HUES48 (cell line): Measurements from ENCODE around the gene SIGLEC15.
"Not testable (repeated sequence)": the region's sequence is repeated elsewhere in the genome, so short reads cannot be mapped to it uniquely, and the experiment has no call there.

Source experiments
- H3K27ac ChIP-seq: one replicate; pipeline ENCODE4 v1.7.0; 2013; ENCODE audit warnings: low read depth, low read length, inconsistent platforms
- H3K27me3 ChIP-seq: 2 replicates; pipeline ENCODE4 v1.6.1; 2013; ENCODE audit warnings: mild to moderate bottlenecking, low read length; ENCODE audit not compliant: control insufficient read depth, insufficient read depth
- H3K36me3 ChIP-seq: 2 replicates; pipeline ENCODE4 v1.6.1; 2013; ENCODE audit warnings: low read length; ENCODE audit not compliant: control insufficient read depth, insufficient read depth
- H3K4me1 ChIP-seq: 2 replicates; pipeline ENCODE4 v1.6.1; 2013; ENCODE audit warnings: mild to moderate bottlenecking, low read length; ENCODE audit not compliant: control insufficient read depth, insufficient read depth
- H3K4me3 ChIP-seq: 2 replicates; pipeline ENCODE4 v1.5.1; 2013; ENCODE audit warnings: mild to moderate bottlenecking, low read depth, low read length
- H3K9ac ChIP-seq: 2 replicates; pipeline ENCODE4 v1.6.1; 2013; ENCODE audit warnings: mild to moderate bottlenecking, low read depth, low read length, moderate library complexity
- H3K9me3 ChIP-seq: 2 replicates; pipeline ENCODE4 v1.6.1; 2013; ENCODE audit warnings: low read length; ENCODE audit not compliant: control insufficient read depth, insufficient read depth

Gene SIGLEC15

DNA sequence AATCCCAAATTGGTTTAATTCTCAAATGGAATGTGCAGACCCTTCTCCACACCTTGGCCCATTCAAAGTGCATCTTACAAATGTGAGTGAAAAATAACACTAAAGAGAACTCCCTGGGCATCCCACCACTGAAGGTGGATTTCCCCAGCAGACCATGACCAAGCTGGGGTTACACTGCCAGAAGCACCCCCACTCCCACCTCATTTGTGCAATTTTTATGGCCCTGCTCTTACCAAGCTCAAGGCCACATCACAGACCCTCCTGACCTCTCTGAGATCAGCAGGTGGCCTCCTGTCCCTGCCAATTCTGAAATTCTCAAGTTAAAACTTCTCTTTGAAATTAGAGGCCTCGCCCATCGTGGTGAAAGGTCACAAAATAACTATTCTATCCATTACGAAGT, 21.6 kb downstream of the SIGLEC15 start:
- no peaks in the 10 kb centered on the region for H3K27me3 ChIP-seq
- no peak overlapping the region for H3K27ac ChIP-seq
- H3K36me3 ChIP-seq, result peaks cover 11% of the 10 kb centered on the region; the same call in 1 of the 2 replicates
- H3K4me3 ChIP-seq, result no peak overlapping the region
- H3K9me3 ChIP-seq, result no peaks in the 10 kb centered on the region
- no peak overlapping the region for H3K9ac ChIP-seq
- H3K4me1 ChIP-seq, result no peaks in the 10 kb centered on the region

DNA sequence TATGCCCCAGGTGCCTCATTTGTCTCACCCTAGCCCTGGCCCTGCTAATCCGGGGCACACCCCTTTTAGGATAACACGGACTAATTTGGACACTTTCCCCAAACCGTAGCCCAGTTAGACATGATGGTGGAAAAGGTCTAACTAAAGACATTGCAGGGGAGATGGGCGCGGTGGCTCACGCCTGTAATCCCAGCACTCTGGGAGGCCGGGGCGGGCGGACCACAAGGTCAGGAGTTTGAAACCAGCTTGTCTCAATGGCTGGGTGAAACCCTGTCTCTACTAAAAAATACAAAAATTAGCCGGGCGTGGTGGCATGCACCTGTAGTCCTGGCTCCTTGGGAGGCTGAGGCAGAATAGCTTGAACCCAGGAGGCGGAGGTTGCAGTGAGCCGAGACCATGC, 23.2 kb downstream of the SIGLEC15 start:
- not testable (repeated sequence) for H3K9ac ChIP-seq, H3K4me1 ChIP-seq, H3K27ac ChIP-seq, H3K9me3 ChIP-seq, H3K4me3 ChIP-seq, H3K27me3 ChIP-seq
- H3K36me3 ChIP-seq, result peaks cover 25% of the 10 kb centered on the region

DNA sequence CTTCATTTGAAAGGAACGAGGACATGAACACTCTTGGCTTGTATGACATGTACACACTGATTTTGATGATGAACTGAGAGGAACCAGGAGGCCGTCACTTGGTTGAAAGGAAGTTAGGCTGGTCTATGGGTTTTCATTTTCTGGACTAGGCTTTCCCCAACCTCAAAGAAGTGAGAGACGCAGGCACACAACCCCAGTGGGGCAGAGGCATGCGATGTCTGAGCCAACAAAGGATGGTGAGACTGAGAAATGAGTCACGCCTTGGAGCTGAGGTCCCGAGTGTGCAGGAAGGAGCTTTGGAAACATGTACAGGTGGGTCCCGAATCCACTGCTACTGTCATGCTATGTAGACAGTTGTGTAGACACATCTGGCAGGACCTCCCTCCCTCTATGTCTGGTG, 24.1 kb downstream of the SIGLEC15 start:
- no peaks in the 10 kb centered on the region for H3K4me1 ChIP-seq
- no peaks in the 10 kb centered on the region for H3K9me3 ChIP-seq
- no peak overlapping the region for H3K27ac ChIP-seq
- H3K27me3 ChIP-seq, result no peaks in the 10 kb centered on the region
- peaks cover 25% of the 10 kb centered on the region for H3K36me3 ChIP-seq
- H3K9ac ChIP-seq, result no peak overlapping the region
- H3K4me3 ChIP-seq, result no peak overlapping the region

DNA sequence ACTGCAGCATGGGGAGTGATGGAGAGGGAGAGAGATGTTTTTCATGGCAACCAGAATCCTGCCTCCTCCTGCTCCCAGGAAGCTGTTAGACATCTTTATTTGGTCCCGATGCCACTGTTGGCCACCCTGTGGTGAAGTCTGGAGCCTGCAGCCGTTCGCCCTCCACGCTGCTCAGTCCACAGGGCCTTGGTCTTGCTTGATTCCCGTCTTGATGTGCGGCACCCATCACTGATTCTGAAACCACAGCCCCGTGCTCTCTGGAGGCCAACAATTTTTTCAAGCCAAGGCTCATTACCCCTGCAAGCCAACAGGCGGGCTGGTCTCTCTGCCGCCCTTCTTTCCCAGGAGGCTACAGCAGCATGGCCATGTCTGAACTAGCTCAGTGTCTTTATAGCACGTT, 24.5 kb downstream of the SIGLEC15 start:
- Histone ChIP-seq H3K9ac (no peak overlapping the region), H3K9me3 (no peaks in the 10 kb centered on the region), H3K4me3 (no peak overlapping the region), H3K36me3 (peaks cover 29% of the 10 kb centered on the region), H3K27me3 (no peaks in the 10 kb centered on the region), H3K4me1 (no peaks in the 10 kb centered on the region), H3K27ac (no peak overlapping the region)

DNA sequence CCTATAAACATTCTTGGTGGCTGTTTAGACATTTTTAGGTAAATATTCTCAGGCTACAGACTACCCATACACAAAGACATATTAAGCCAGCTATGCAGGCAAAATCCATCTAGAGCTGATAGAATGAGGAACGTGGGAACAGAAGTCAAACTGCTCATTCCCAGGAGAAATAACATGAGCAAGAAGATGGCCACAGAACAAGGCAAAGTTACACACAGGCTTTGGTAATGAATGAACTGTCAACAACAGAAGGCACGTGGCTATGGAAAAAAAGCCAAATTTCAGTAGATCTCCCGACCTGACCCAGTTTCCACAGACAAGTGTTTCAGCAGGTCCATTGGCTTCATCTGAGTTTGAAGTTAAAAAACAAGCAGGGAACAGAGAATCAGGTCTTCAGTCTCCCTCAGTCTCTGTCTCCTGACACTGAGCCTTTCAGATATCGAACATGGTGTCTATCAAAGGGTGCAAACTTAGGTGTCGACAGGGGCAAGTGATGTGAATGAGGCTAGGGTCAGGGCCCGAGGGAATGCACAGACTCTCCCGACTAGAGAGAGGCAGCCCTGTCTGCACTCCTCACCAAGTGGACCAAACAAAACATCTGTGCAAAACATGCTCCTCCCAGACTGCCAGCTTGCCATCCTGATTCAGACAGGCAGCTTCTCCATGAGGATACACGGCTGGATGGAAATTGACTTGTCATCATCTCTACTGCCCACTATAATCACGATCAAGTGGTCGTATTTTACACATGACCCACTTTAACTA, 25.9 kb downstream of the SIGLEC15 start:
- Histone ChIP-seq H3K4me1 (no peaks in the 10 kb centered on the region), H3K9me3 (no peaks in the 10 kb centered on the region), H3K36me3 (peaks cover 42% of the 10 kb centered on the region)

DNA sequence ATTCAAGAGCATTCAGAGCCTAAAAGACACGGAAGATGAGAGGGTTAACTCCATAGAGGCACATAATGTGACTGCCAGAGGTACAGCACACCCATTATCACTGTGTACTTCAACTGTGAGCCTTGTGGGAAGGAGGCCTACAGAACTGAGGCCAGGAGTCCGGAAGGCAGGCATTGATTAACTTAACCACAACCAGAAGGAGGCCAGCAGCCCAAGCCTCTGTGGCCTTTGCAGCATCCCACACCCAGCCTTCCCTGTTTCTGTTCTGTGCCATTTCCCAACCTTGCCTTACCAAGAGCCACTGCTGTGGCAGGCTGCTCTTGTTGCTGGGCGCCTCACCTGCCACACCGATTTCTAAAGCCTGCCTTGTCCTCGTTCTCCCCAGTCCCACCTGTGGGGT, 27.2 kb downstream of the SIGLEC15 start:
- Histone ChIP-seq H3K9me3 (no peaks in the 10 kb centered on the region), H3K27ac (no peak overlapping the region), H3K4me3 (no peak overlapping the region), H3K27me3 (no peaks in the 10 kb centered on the region), H3K9ac (no peak overlapping the region), H3K4me1 (no peaks in the 10 kb centered on the region), H3K36me3 (peaks cover 50% of the 10 kb centered on the region)

More for the DNA sequence above, 25.9 kb downstream of the SIGLEC15 start:
- H3K9ac ChIP-seq, result no peak overlapping the region
- no peaks in the 10 kb centered on the region for H3K27me3 ChIP-seq
- H3K4me3 ChIP-seq, result no peak overlapping the region
- no peak overlapping the region for H3K27ac ChIP-seq

DNA sequence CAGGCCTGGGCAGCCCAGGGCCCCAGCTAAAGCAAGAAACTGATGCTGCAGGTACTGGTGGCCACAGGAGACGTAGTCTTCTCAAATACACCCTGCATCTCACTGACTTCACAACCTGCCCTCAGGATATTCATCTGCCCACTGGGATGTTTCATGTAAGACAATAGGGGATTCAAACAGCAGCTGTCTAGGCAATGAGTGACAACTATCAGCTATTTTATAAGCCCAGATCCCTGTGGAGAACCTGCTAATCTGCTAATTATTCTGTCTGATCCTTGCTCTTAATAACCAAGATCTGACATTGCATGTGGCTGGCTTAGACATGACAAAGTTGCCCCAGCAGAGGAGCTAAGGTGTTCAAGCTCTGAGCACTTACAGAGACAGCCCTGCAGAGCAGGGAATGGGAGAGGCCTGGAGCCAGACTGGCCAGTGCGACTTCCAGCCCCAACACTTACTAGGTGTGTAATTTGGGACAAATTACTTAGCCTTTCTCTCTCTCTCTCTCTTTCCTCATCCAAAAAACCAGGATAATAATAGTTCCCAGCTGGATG, 28.6 kb downstream of the SIGLEC15 start:
- Histone ChIP-seq H3K4me3 (no peak overlapping the region), H3K27ac (no peak overlapping the region), H3K9ac (no peak overlapping the region), H3K4me1 (no peaks in the 10 kb centered on the region), H3K27me3 (no peaks in the 10 kb centered on the region), H3K9me3 (no peaks in the 10 kb centered on the region), H3K36me3 (peaks cover 65% of the 10 kb centered on the region)

DNA sequence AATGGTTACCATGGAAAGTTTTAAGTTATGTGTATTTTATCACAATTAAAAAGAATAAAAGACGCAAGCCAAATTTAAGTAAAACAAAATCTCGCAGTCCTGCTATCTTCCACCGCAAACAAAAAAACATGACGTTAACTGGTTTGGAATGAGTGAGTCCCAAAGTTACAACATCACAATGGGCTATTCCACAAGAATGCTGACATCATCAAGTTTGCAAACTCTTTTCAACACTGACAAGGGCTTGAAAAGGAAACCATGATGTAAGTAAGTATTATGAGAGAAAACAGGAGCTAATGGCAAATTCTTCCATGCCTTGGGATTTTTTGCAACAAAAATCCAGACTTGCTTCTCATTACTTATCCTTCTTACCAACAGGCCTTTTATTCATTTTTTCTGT, 31.1 kb downstream of the SIGLEC15 start:
- Histone ChIP-seq H3K36me3 (peaks cover 71% of the 10 kb centered on the region), H3K9ac (no peak overlapping the region)

DNA sequence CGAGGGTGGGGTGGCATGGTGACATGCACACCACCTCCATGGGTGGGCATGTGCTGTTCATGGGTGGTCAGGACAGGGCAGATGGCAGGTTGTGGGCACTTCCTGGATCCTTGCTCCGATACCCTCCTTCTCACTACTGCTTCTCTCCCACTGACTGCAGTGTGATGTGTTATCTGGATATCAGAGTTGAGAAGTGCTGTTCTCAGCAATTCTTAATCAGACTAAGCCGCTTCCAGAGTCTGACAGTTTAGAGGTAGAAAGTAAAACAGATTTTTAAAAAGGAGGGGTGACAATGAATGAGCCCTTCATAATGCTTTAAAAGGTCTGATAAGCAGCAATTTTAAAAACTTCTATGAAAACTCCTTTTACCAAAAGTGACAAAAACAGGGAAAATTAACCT, 33.9 kb downstream of the SIGLEC15 start:
- no peak overlapping the region for H3K9ac ChIP-seq
- H3K27ac ChIP-seq, result no peak overlapping the region
- H3K9me3 ChIP-seq, result no peaks in the 10 kb centered on the region
- peaks cover 76% of the 10 kb centered on the region for H3K36me3 ChIP-seq
- H3K4me1 ChIP-seq, result no peaks in the 10 kb centered on the region
- H3K27me3 ChIP-seq, result no peaks in the 10 kb centered on the region
- H3K4me3 ChIP-seq, result no peak overlapping the region

More for the DNA sequence above, 31.1 kb downstream of the SIGLEC15 start:
- Histone ChIP-seq H3K27me3 (no peaks in the 10 kb centered on the region), H3K4me3 (no peak overlapping the region), H3K27ac (no peak overlapping the region), H3K4me1 (no peaks in the 10 kb centered on the region), H3K9me3 (no peaks in the 10 kb centered on the region)

DNA sequence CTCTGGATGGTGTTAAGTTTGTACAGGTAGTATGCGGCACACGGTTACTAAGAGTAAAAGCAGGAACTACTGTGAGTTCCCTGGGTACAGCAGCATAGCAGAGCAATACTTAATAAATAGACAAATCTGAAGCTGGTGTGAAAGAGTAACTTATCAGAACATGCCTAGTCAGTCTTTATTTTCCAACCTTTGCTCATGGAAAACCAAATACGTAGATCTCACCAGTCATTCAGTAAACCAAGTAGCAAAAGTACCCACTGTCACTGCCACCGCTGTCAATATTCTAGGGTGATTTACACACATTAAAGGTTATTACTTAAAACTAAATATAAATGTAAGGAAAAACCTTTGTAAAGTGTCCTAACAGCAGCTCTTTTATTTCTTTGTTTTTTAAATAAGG, 35.0 kb downstream of the SIGLEC15 start:
- Histone ChIP-seq H3K4me1 (no peaks in the 10 kb centered on the region), H3K36me3 (peaks cover 79% of the 10 kb centered on the region), H3K27me3 (no peaks in the 10 kb centered on the region), H3K27ac (no peak overlapping the region), H3K4me3 (no peak overlapping the region), H3K9me3 (no peaks in the 10 kb centered on the region), H3K9ac (no peak overlapping the region)

DNA sequence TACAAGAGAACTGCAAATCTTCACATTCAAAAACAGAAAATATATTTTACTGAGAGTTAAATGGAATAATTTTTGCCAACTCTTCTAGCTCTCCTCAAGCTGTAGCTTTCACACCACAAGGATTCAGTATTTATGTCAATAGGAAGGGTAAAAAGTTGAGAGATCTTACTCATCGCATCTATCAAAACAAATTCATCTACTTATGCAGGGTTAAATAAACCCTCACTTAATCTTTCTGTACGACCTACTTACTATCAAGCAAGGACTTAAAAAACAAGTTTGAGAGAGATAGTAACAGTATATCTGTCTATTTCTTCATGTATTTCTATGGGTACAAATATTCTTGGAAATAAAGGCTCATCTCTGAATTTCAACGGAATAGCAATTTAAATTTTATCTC, 35.5 kb downstream of the SIGLEC15 start:
- H3K4me1 ChIP-seq, result no peaks in the 10 kb centered on the region
- no peak overlapping the region for H3K9ac ChIP-seq
- no peak overlapping the region for H3K27ac ChIP-seq
- peaks cover 78% of the 10 kb centered on the region for H3K36me3 ChIP-seq
- no peaks in the 10 kb centered on the region for H3K27me3 ChIP-seq
- no peaks in the 10 kb centered on the region for H3K9me3 ChIP-seq
- no peak overlapping the region for H3K4me3 ChIP-seq
